ENCODE results near the gene TSPAN14.
"Not testable (repeated sequence)": the region's sequence is repeated elsewhere in the genome, so short reads cannot be mapped to it uniquely, and the experiment has no call there.

The TSPAN14 gene

GRCh38 chr10:80453842-80454512 is at the start of gene TSPAN14:
TSPAN14 (plus strand) TSS chr10:80454310; CDS start chr10:80489234, 34,924 bp downstream.
- DNase-seq = no peak

- no peak for DNase-seq
These were observed 49.1 kb upstream of the TSPAN14 start for GRCh38 chr10:80405035-80405434.

GRCh38 chr10:80405626-80406025 is 48.5 kb upstream of the TSPAN14 start:
- no peak for DNase-seq

GRCh38 chr10:80406204-80406603 is 47.9 kb upstream of the TSPAN14 start:
- no peak for DNase-seq

- DNase-seq = no peak
These were observed 46.3 kb upstream of the TSPAN14 start for GRCh38 chr10:80407812-80408241.

- no peak for DNase-seq
These were observed 45.6 kb upstream of the TSPAN14 start, which contains the start of gene PRXL2A for GRCh38 chr10:80408242-80409101. PRXL2A (plus strand) TSS chr10:80408551; CDS start chr10:80420468, 11,917 bp downstream.

- DNase-seq = no peak
These were observed 45.0 kb upstream of the TSPAN14 start for GRCh38 chr10:80409121-80409520.

GRCh38 chr10:80410122-80410521 is 44.0 kb upstream of the TSPAN14 start:
- DNase-seq = no peak

GRCh38 chr10:80410578-80411145 is 43.4 kb upstream of the TSPAN14 start:
- DNase-seq = no peak

- DNase-seq = no peak
These were observed 42.8 kb upstream of the TSPAN14 start for GRCh38 chr10:80411267-80411668.

GRCh38 chr10:80411681-80412220 is 42.4 kb upstream of the TSPAN14 start:
- no peak for DNase-seq

- no peak for DNase-seq
These were observed 41.6 kb upstream of the TSPAN14 start for GRCh38 chr10:80412486-80412885.

- DNase-seq = no peak
These were observed 40.7 kb upstream of the TSPAN14 start for GRCh38 chr10:80413271-80413996.

GRCh38 chr10:80414142-80414895 is 39.8 kb upstream of the TSPAN14 start:
- no peak for DNase-seq

- no peak for DNase-seq
These were observed 38.2 kb upstream of the TSPAN14 start for GRCh38 chr10:80415734-80416478.

- DNase-seq = no peak
These were observed 37.5 kb upstream of the TSPAN14 start for GRCh38 chr10:80416479-80417098.

GRCh38 chr10:80417256-80417655 is 36.9 kb upstream of the TSPAN14 start:
- DNase-seq = not testable (repeated sequence)

GRCh38 chr10:80421050-80421706 is 32.9 kb upstream of the TSPAN14 start:
- no peak for DNase-seq

GRCh38 chr10:80421707-80422536 is 32.2 kb upstream of the TSPAN14 start:
- no peak for DNase-seq
